PC-3 (cell line): ENCODE measurements around the gene PARP11. TPM values are rescaled to one million over a fixed set of nuclear protein-coding genes. Genes with fewer than 3 reads are reported as not detected.

Source experiments
- ATAC-seq: fragments of 200-7000 bp; cut with Tn5 transposase; 2 replicates; pipeline ENCODE4 v1.9.1; 2020; ENCODE audit warnings: mild to moderate bottlenecking, moderate library complexity
- BruUV-seq: library from RNA; stranded (reverse); fragments of 400-500 nt; replicated peaks from 2 replicates; lab custom pipeline; 2021; lab: Mats Ljungman, UMichigan
- CTCF ChIA-PET: fragments of 300-600 bp; sonication (Branson Sonifier 250); formaldehyde crosslinking; loops from one replicate; lab custom pipeline; 2022; ENCODE audit warnings: antibody characterized with exemption; lab: Charles Lee
- POLR2A ChIA-PET: fragments of 300-600 bp; sonication (Branson Sonifier 250); formaldehyde crosslinking; loops from one replicate; lab custom pipeline; 2022; ENCODE audit warnings: antibody characterized with exemption; ENCODE audit not compliant: unreplicated experiment; lab: Charles Lee
- DNase-seq: peaks from one replicate; pipeline ENCODE4 v3.0.0-alpha.2; 2015
- H2AFZ ChIP-seq: fragments of 300-600 bp; sonication (generic); 2 replicates; pipeline ENCODE4 v1.6.0; 2016; ENCODE audit warnings: antibody characterized with exemption, low read length
- H3F3A ChIP-seq: fragments of 300-600 bp; sonication (generic); one replicate; pipeline ENCODE4 v1.6.0; 2017; ENCODE audit warnings: antibody characterized with exemption, low read length, control low read depth, mild to moderate bottlenecking; ENCODE audit not compliant: unreplicated experiment
- H3K27ac ChIP-seq: fragments of 300-600 bp; sonication (generic); 2 replicates; pipeline ENCODE4 v1.5.1; 2016; ENCODE audit warnings: mild to moderate bottlenecking, low read length
- H3K27me3 ChIP-seq: fragments of 300-600 bp; sonication (generic); 2 replicates; pipeline ENCODE4 v1.6.1; 2016; ENCODE audit warnings: low read length, mixed read lengths
- H3K36me3 ChIP-seq: fragments of 300-600 bp; sonication (generic); 2 replicates; pipeline ENCODE4 v1.6.1; 2016; ENCODE audit warnings: low read depth, mixed run types, low read length, mixed read lengths
- H3K4me1 ChIP-seq: fragments of 300-600 bp; sonication (generic); 2 replicates; pipeline ENCODE4 v1.5.1; 2016; ENCODE audit warnings: low read length; ENCODE audit not compliant: insufficient read depth
- H3K4me2 ChIP-seq: fragments of 300-600 bp; sonication (generic); 2 replicates; pipeline ENCODE4 v1.6.0; 2016; ENCODE audit warnings: low read length
- H3K4me3 ChIP-seq: fragments of 300-600 bp; sonication (generic); 2 replicates; pipeline ENCODE4 v1.5.1; 2016; ENCODE audit warnings: mild to moderate bottlenecking, low read length, mixed read lengths
- H3K79me2 ChIP-seq: fragments of 300-600 bp; sonication (generic); 2 replicates; pipeline ENCODE4 v1.6.1; 2017; ENCODE audit warnings: low read length, mixed read lengths
- H3K9ac ChIP-seq: fragments of 300-600 bp; sonication (generic); 2 replicates; pipeline ENCODE4 v1.6.0; 2016; ENCODE audit warnings: mild to moderate bottlenecking, low read length
- H3K9me2 ChIP-seq: fragments of 300-600 bp; sonication (generic); replicated peaks from 2 replicates; pipeline ENCODE4 v1.6.1; 2016; ENCODE audit warnings: mixed run types, low read length, mixed read lengths
- H3K9me3 ChIP-seq: fragments of 300-600 bp; sonication (generic); 2 replicates; pipeline ENCODE4 v1.6.1; 2016; ENCODE audit warnings: low read length, mixed read lengths
- H4K20me1 ChIP-seq: fragments of 300-600 bp; sonication (generic); 2 replicates; pipeline ENCODE4 v1.6.1; 2016; ENCODE audit warnings: low read length, mixed read lengths
- CTCF ChIP-seq: fragments of 300-600 bp; sonication (generic); conservative IDR thresholded peaks from 2 replicates; pipeline ENCODE4 v1.5.1; 2017; ENCODE audit warnings: antibody characterized with exemption, low read depth, mild to moderate bottlenecking, low read length
- EZH2 ChIP-seq: fragments of 300-600 bp; sonication (generic); IDR thresholded peaks from one replicate; pipeline ENCODE4 v1.6.1; 2017; ENCODE audit warnings: antibody characterized with exemption, mild to moderate bottlenecking, low read length; ENCODE audit not compliant: unreplicated experiment
- EZH2phosphoT487 ChIP-seq: fragments of 300-600 bp; sonication (generic); IDR thresholded peaks from 2 replicates; pipeline ENCODE4 v1.6.1; 2018; ENCODE audit warnings: mild to moderate bottlenecking, antibody characterized with exemption, low read length, borderline replicate concordance
- intact Hi-C: fragments of 100-400 bp; cut with micrococcal nuclease; formaldehyde crosslinking; loops from 2 replicates; pipeline ENCODE4 v1.9.0; 2023
- total RNA-seq: library from RNA; depleted of rRNA; stranded (reverse); fragments of >200 nt; gene quantifications from 2 replicates; pipeline ENCODE4 v1.2.3, GENCODE V29; 2014

Gene PARP11
- total RNA-seq, 1 experiment from 2014 or later: 2.2 TPM

- no peak for TF ChIP-seq EZH2
- no peak for TF ChIP-seq EZH2phosphoT487
- TF ChIP-seq CTCF: no peak
- ChIA-PET CTCF (no interaction called here), POLR2A (no interaction called here)
- H4K20me1 ChIP-seq: no peaks in the 10 kb centered on the region
- H3K27ac ChIP-seq: no peak overlapping the region
- H3K4me3 ChIP-seq: no peak overlapping the region
- intact Hi-C loops: no loop called here
- no peak overlapping the region for H2AFZ ChIP-seq
- ATAC-seq (no peak), DNase-seq (no peak)
- H3K9me3 ChIP-seq: no peaks in the 10 kb centered on the region
- BruUV-seq: no TSS peak
- no peak overlapping the region for H3K4me2 ChIP-seq
- no peaks in the 10 kb centered on the region for H3F3A ChIP-seq
- no peaks in the 10 kb centered on the region for H3K36me3 ChIP-seq
- peaks cover 13% of the 10 kb centered on the region for H3K4me1 ChIP-seq
- no peak overlapping the region for H3K9ac ChIP-seq
- H3K79me2 ChIP-seq: no peaks in the 10 kb centered on the region
- no peaks in the 10 kb centered on the region for H3K27me3 ChIP-seq
- H3K9me2 ChIP-seq: no peaks in the 10 kb centered on the region
These were observed 37.3 kb downstream of the PARP11 start for GRCh38 chr12:3835914-3836313.

GRCh38 chr12:3834774-3835173 lies 38.4 kb downstream of the PARP11 start:
- CTCF ChIA-PET: no interaction called here
- ATAC-seq (no peak), DNase-seq (no peak)
- Histone ChIP-seq H3K9ac (no peak overlapping the region), H3K4me3 (no peak overlapping the region), H4K20me1 (no peaks in the 10 kb centered on the region), H3K27ac (no peak overlapping the region), H3F3A (no peaks in the 10 kb centered on the region), H3K9me3 (no peaks in the 10 kb centered on the region), H3K4me1 (peaks cover 13% of the 10 kb centered on the region), H3K79me2 (no peaks in the 10 kb centered on the region), H3K27me3 (no peaks in the 10 kb centered on the region), H3K36me3 (no peaks in the 10 kb centered on the region), H3K4me2 (no peak overlapping the region), H2AFZ (no peak overlapping the region), H3K9me2 (no peaks in the 10 kb centered on the region)
- TF ChIP-seq CTCF: no peak
- no peak for TF ChIP-seq EZH2
- no peak for TF ChIP-seq EZH2phosphoT487
- BruUV-seq: no TSS peak
- POLR2A ChIA-PET: no interaction called here
- intact Hi-C loops: no loop called here

GRCh38 chr12:3833670-3834310 lies 39.4 kb downstream of the PARP11 start:
- peaks cover 13% of the 10 kb centered on the region for H3K4me1 ChIP-seq
- H3K36me3 ChIP-seq: no peaks in the 10 kb centered on the region
- ChIA-PET CTCF (no interaction called here), POLR2A (no interaction called here)
- H2AFZ ChIP-seq: no peak overlapping the region
- no peak overlapping the region for H3K4me2 ChIP-seq
- no peak overlapping the region for H3K4me3 ChIP-seq
- intact Hi-C loops: no loop called here
- H3K9ac ChIP-seq: no peak overlapping the region
- no peaks in the 10 kb centered on the region for H4K20me1 ChIP-seq
- DNase-seq: no peak
- H3K9me3 ChIP-seq: no peaks in the 10 kb centered on the region
- BruUV-seq: no TSS peak
- no peaks in the 10 kb centered on the region for H3K9me2 ChIP-seq
- H3K27me3 ChIP-seq: no peaks in the 10 kb centered on the region
- H3F3A ChIP-seq: no peaks in the 10 kb centered on the region
- no peaks in the 10 kb centered on the region for H3K79me2 ChIP-seq
- TF ChIP-seq EZH2phosphoT487 (no peak), CTCF (no peak), EZH2 (no peak)
- H3K27ac ChIP-seq: no peak overlapping the region
- no peak for ATAC-seq
